ENCODE results near the gene KIAA1614.

Gene KIAA1614

DNA sequence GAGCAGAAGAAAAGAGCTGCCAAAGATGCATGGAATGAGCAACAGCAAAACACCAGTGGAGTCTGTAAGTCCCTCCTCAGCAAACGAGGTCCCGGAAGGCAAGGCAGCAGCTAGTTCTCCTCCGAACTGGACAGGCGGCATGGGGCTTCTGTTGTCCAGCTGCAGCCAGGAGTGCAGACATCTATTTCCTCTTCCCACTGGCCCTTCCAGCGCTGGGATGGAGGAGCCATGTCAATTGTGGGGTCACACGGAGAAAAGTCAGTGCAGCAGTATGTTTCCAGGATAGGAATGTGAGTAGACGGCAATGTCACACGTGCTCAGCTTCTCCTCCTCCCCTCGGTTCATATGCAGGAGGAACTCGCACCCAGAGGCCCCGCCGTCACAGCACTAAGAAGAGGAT lies 63.5 kb downstream of the KIAA1614 start:
- no peaks in the 10 kb centered on the region for H3K27me3 ChIP-seq (replicated peaks; ENCODE audit: control insufficient read depth, insufficient read depth, low read length)
- no peak for DNase-seq (ENCODE audit: extremely low read depth, insufficient read length)
- peaks cover 23% of the 10 kb centered on the region for H3K36me3 ChIP-seq (ENCODE audit: control insufficient read depth, insufficient read depth, low read length)
- H3K4me3 ChIP-seq (replicated peaks; ENCODE audit: low read depth, low read length), result no peak overlapping the region
- TF ChIP-seq, protein P1, sequence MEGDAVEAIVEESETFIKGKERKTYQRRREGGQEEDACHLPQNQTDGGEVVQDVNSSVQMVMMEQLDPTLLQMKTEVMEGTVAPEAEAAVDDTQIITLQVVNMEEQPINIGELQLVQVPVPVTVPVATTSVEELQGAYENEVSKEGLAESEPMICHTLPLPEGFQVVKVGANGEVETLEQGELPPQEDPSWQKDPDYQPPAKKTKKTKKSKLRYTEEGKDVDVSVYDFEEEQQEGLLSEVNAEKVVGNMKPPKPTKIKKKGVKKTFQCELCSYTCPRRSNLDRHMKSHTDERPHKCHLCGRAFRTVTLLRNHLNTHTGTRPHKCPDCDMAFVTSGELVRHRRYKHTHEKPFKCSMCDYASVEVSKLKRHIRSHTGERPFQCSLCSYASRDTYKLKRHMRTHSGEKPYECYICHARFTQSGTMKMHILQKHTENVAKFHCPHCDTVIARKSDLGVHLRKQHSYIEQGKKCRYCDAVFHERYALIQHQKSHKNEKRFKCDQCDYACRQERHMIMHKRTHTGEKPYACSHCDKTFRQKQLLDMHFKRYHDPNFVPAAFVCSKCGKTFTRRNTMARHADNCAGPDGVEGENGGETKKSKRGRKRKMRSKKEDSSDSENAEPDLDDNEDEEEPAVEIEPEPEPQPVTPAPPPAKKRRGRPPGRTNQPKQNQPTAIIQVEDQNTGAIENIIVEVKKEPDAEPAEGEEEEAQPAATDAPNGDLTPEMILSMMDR (IDR thresholded peaks at IDR 0.05; ENCODE audit: insufficient read depth, low read length, poor library complexity, severe bottlenecking), result no peak

DNA sequence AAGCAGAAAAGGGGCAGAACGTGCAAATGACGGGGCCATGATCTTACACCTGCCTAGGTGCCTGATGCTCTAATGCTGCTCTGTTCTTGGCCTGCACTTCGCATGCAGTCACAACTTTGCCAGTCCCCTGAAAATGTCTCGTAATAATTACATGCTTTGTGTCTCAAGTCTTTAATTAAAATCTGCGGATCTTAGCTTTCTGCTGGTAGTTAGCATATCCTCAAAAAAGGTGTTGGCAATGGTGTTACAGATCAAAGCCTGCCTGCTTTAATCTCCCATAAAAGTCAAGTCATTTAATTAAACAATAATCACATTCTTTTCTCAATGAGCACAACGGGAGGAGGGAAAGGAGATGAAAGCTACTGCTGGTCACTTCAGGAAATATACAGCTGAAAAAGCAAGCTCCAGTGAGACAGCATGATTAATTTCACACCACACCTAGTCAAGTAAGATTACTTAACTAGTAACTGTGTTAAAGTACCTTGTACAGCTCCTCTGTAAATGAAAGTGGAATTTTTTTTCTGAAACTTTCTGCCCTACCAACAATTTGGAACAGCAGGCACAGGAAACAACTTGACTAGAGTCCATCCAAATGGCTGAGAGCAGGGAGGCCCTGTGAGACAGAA lies 64.1 kb downstream of the KIAA1614 start:
- no peak for DNase-seq (ENCODE audit: extremely low read depth, insufficient read length)
- TF ChIP-seq, protein P1 (IDR thresholded peaks at IDR 0.05; ENCODE audit: insufficient read depth, low read length, poor library complexity, severe bottlenecking), result no peak
- no peaks in the 10 kb centered on the region for H3K27me3 ChIP-seq (replicated peaks; ENCODE audit: control insufficient read depth, insufficient read depth, low read length)
- no peak overlapping the region for H3K4me3 ChIP-seq (replicated peaks; ENCODE audit: low read depth, low read length)
- H3K36me3 ChIP-seq (ENCODE audit: control insufficient read depth, insufficient read depth, low read length), result peaks cover 19% of the 10 kb centered on the region

DNA sequence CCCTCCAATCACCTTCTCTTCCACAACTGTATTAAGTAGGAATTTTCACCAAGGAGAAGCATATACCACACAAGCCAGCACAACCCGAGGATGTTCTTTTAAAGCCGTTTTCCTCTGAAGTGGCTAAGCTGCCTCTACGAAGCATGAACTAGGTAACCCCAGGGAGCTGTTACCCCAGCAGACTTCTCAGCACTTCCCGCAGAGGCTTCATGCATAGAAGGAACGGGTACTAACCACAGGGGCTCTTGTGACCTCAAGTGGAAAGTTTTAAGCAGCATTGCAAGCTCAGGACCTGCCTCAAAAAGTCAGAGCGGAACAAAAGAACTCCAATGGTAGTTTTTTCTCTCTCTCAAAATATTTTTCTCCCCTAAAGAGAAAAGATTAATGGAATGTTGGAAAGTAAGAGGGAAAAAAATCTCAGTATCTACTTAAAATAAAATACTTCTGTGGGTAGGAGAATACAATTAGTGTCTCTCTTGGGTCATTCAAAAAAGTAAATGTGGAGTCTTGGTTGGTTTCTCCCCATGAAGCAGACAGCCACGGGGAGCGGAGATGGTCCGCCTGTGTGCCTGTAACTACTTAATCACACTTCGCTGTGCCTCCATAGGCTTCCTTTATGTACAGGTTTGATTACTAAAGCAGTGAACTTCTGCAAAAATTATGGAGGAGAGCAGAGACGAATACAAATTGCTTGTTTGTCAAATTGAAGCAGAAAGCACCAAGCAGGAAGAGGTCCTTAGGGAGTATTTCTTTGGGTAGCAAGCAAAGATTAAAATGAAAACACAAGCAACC lies 69.1 kb downstream of the KIAA1614 start:
- Histone ChIP-seq H3K4me3 (replicated peaks; ENCODE audit: low read depth, low read length) (no peak overlapping the region), H3K36me3 (ENCODE audit: control insufficient read depth, insufficient read depth, low read length) (peaks cover 4% of the 10 kb centered on the region)
- TF ChIP-seq, protein P1 (IDR thresholded peaks at IDR 0.05; ENCODE audit: insufficient read depth, low read length, poor library complexity, severe bottlenecking), result no peak

DNA sequence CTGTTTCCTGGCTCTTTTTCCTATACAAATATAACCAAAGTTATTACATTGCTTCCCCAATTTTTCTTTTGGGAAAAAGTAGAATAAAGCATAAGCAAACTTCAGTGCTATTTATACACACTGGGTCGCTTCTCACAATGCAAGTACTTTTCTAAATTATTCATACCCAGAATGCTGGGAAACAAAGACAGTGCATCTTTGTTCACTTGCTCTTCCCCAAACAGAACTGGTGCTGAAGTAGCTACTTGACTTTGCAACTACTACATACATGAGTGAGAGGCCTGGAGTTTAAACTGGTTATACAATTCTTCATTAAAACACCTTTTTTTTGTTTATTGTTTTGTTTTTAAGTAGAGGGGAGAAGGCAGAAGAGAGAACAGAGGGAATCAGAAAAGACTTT lies 69.7 kb downstream of the KIAA1614 start:
- Histone ChIP-seq H3K27me3 (replicated peaks; ENCODE audit: control insufficient read depth, insufficient read depth, low read length) (no peaks in the 10 kb centered on the region), H3K36me3 (ENCODE audit: control insufficient read depth, insufficient read depth, low read length) (peaks cover 6% of the 10 kb centered on the region), H3K4me3 (replicated peaks; ENCODE audit: low read depth, low read length) (no peak overlapping the region)
- no peak for DNase-seq (ENCODE audit: extremely low read depth, insufficient read length)
- TF ChIP-seq, protein P1 (IDR thresholded peaks at IDR 0.05; ENCODE audit: insufficient read depth, low read length, poor library complexity, severe bottlenecking), result no peak

More for the DNA sequence above, 69.1 kb downstream of the KIAA1614 start:
- no peaks in the 10 kb centered on the region for H3K27me3 ChIP-seq (replicated peaks; ENCODE audit: control insufficient read depth, insufficient read depth, low read length)
- no peak for DNase-seq (ENCODE audit: extremely low read depth, insufficient read length)

DNA sequence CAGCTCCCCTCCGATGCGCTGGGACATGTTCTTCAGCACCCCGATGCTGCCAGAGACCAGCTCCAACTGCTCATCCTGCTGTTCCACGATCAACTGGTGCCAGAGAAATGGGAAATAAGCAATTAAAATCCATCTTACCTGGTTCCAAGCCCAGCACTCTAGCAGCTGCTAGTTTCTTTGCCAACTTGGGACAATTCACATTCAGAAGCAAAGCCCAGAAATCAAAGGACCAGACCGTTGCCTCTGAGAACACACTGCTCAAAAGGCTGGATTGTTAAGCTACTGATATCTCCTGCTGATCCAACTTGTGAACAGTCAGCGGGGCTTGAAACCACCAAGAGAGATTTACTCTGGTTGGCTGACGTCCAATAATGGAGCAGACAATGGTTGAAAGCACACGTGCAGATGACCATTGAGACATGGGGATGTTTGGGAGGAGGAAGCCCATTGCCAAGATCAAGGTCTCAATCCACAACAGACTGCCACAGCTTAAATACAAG lies 75.6 kb downstream of the KIAA1614 start:
- TF ChIP-seq, protein P1 (IDR thresholded peaks at IDR 0.05; ENCODE audit: insufficient read depth, low read length, poor library complexity, severe bottlenecking), result no peak
- Histone ChIP-seq H3K4me3 (replicated peaks; ENCODE audit: low read depth, low read length) (no peak overlapping the region), H3K27me3 (replicated peaks; ENCODE audit: control insufficient read depth, insufficient read depth, low read length) (no peaks in the 10 kb centered on the region), H3K36me3 (ENCODE audit: control insufficient read depth, insufficient read depth, low read length) (peaks cover 23% of the 10 kb centered on the region)
- DNase-seq (ENCODE audit: extremely low read depth, insufficient read length), result no peak

All from GM06990 (cell line).